Measurements from ENCODE around the gene MCF2L2. TPM values are rescaled to one million over a fixed set of nuclear protein-coding genes. Genes with fewer than 3 reads are reported as not detected.
A peak's percentile ranks its signal among the peaks of the same experiment; 100 is the strongest.

Gene MCF2L2
- polyA plus RNA-seq, 1 donor, result 2.4 TPM

GRCh38 chr3:183213415-183214276 lies 214.8 kb downstream of the MCF2L2 start:
- peak overlapping the region; percentile 65 for H3K27ac ChIP-seq (ENCODE audit: low read length)
- peaks cover 33% of the 10 kb centered on the region for H3K4me1 ChIP-seq (ENCODE audit: control insufficient read depth, insufficient read depth, low read length)
- no peaks in the 10 kb centered on the region for H3K36me3 ChIP-seq (ENCODE audit: control insufficient read depth, insufficient read depth, low read length)
- no peak overlapping the region for H3K4me3 ChIP-seq (ENCODE audit: low read length)
- no peaks in the 10 kb centered on the region for H3K27me3 ChIP-seq (ENCODE audit: control insufficient read depth, insufficient read depth, low read length)
- peak in 1 of 2 donors; percentile 66 for DNase-seq
- 80% methylated on average over 1 of the region's 3 CpGs for WGBS (ENCODE audit: insufficient coverage, low lambda C conversion rate)
- H3K9me3 ChIP-seq (ENCODE audit: control insufficient read depth, low read depth, low read length), result no peaks in the 10 kb centered on the region

DNA sequence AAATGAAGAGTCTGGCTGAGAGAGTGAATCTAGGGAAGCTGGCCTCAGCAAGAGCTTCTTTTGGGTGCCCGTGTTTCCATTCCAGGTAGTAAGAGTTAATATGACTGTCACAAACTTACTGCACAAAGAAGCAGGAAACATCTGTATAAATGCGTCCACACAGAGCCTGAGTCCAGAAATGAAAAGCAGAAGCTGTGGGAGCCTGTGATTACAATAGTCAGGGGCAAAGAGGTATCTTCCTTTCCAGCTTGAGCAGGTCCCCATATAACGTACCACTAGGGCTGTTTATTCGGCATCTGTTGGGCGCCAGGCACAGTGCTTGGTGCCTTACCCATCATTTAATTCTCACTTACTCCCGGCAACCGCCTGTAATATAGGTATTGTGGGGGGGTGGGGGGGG lies 215.9 kb downstream of the MCF2L2 start:
- no CpG with 5 or more reads among the region's 7 CpGs for WGBS (ENCODE audit: insufficient coverage, low lambda C conversion rate)

DNA sequence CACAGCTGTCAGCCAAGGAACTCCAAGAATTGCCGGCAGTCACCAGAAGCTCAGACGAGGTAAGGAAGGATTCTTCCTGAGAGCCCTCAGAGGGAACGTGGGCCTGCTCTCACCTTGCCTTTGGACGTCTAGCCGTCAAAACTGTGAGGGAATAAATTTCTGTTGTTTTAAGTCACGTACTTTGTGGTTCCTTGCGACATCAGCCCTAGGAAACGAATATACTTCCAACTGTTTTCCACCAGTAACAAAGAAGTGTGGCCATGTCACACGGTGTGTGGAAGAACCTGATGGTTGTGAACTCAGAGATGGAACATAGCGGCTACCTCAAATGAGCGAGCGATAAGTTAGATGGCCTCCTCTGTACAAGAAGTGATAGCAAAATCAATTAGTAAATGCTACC lies 216.3 kb downstream of the MCF2L2 start:
- WGBS (ENCODE audit: insufficient coverage, low lambda C conversion rate), result 80% methylated on average over 1 of the region's 12 CpGs
- H3K9me3 ChIP-seq (ENCODE audit: control insufficient read depth, low read depth, low read length), result no peaks in the 10 kb centered on the region
- H3K27me3 ChIP-seq (ENCODE audit: control insufficient read depth, insufficient read depth, low read length), result no peaks in the 10 kb centered on the region
- no peak for DNase-seq
- no peak overlapping the region for H3K4me3 ChIP-seq (ENCODE audit: low read length)
- H3K27ac ChIP-seq (ENCODE audit: low read length), result peak overlapping the region; percentile 74
- H3K36me3 ChIP-seq (ENCODE audit: control insufficient read depth, insufficient read depth, low read length), result no peaks in the 10 kb centered on the region
- H3K4me1 ChIP-seq (ENCODE audit: control insufficient read depth, insufficient read depth, low read length), result peaks cover 30% of the 10 kb centered on the region

More for the DNA sequence above, 215.9 kb downstream of the MCF2L2 start:
- H3K27me3 ChIP-seq (ENCODE audit: control insufficient read depth, insufficient read depth, low read length), result no peaks in the 10 kb centered on the region
- H3K4me3 ChIP-seq (ENCODE audit: low read length), result no peak overlapping the region
- DNase-seq, result peak in 1 of 2 donors; percentile 43
- peak overlapping the region; percentile 74 for H3K27ac ChIP-seq (ENCODE audit: low read length)
- no peaks in the 10 kb centered on the region for H3K9me3 ChIP-seq (ENCODE audit: control insufficient read depth, low read depth, low read length)
- H3K36me3 ChIP-seq (ENCODE audit: control insufficient read depth, insufficient read depth, low read length), result no peaks in the 10 kb centered on the region
- H3K4me1 ChIP-seq (ENCODE audit: control insufficient read depth, insufficient read depth, low read length), result peaks cover 31% of the 10 kb centered on the region

GRCh38 chr3:183211352-183211751 lies 217.1 kb downstream of the MCF2L2 start:
- WGBS (ENCODE audit: insufficient coverage, low lambda C conversion rate), result no CpG with 5 or more reads among the region's 13 CpGs
- Histone ChIP-seq H3K36me3 (ENCODE audit: control insufficient read depth, insufficient read depth, low read length) (no peaks in the 10 kb centered on the region), H3K4me1 (ENCODE audit: control insufficient read depth, insufficient read depth, low read length) (peaks cover 30% of the 10 kb centered on the region), H3K9me3 (ENCODE audit: control insufficient read depth, low read depth, low read length) (no peaks in the 10 kb centered on the region), H3K4me3 (ENCODE audit: low read length) (no peak overlapping the region), H3K27ac (ENCODE audit: low read length) (peak overlapping the region; percentile 74), H3K27me3 (ENCODE audit: control insufficient read depth, insufficient read depth, low read length) (no peaks in the 10 kb centered on the region)
- DNase-seq, result peak; percentile 89 to 92

- Histone ChIP-seq H3K27ac (ENCODE audit: low read length) (peak overlapping the region; percentile 74), H3K36me3 (ENCODE audit: control insufficient read depth, insufficient read depth, low read length) (no peaks in the 10 kb centered on the region), H3K27me3 (ENCODE audit: control insufficient read depth, insufficient read depth, low read length) (no peaks in the 10 kb centered on the region), H3K4me3 (ENCODE audit: low read length) (no peak overlapping the region), H3K4me1 (ENCODE audit: control insufficient read depth, insufficient read depth, low read length) (peaks cover 30% of the 10 kb centered on the region), H3K9me3 (ENCODE audit: control insufficient read depth, low read depth, low read length) (no peaks in the 10 kb centered on the region)
- 57% methylated on average over 3 of the region's 9 CpGs for WGBS (ENCODE audit: insufficient coverage, low lambda C conversion rate)
- DNase-seq, result peak in 1 of 2 donors; percentile 29
Measured at GRCh38 chr3:183210862-183211341, 217.5 kb downstream of the MCF2L2 start.

- H3K9me3 ChIP-seq (ENCODE audit: control insufficient read depth, low read depth, low read length), result no peaks in the 10 kb centered on the region
- peaks cover 30% of the 10 kb centered on the region for H3K4me1 ChIP-seq (ENCODE audit: control insufficient read depth, insufficient read depth, low read length)
- no peak overlapping the region for H3K4me3 ChIP-seq (ENCODE audit: low read length)
- peak overlapping the region; percentile 74 for H3K27ac ChIP-seq (ENCODE audit: low read length)
- no peak for DNase-seq
- H3K27me3 ChIP-seq (ENCODE audit: control insufficient read depth, insufficient read depth, low read length), result no peaks in the 10 kb centered on the region
- no peaks in the 10 kb centered on the region for H3K36me3 ChIP-seq (ENCODE audit: control insufficient read depth, insufficient read depth, low read length)
- 80% methylated on average over 1 of the region's 5 CpGs for WGBS (ENCODE audit: insufficient coverage, low lambda C conversion rate)
Measured at GRCh38 chr3:183210341-183210740, 218.1 kb downstream of the MCF2L2 start.

DNA sequence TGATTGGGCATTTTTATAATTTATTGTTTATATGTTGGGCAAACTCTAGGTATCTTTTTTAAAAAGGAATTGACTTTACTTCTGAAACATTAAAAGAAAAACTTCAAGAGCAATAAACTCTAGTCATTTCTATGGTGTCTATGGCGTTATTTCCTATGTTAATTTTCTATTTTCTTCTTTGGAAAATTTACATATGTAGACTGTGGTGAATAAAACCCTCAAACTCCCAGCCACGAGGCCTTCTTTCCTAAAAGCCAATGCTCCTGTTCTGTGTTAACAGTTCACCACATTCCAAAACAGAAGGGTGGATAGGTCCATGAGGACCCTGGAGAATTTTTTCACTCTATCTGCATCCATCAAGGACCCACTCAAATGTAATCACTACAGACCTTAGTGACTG lies 219.6 kb downstream of the MCF2L2 start:
- WGBS (ENCODE audit: insufficient coverage, low lambda C conversion rate), result 93% methylated on average over 2 of the region's 2 CpGs
- no peaks in the 10 kb centered on the region for H3K36me3 ChIP-seq (ENCODE audit: control insufficient read depth, insufficient read depth, low read length)
- no peak overlapping the region for H3K4me3 ChIP-seq (ENCODE audit: low read length)
- no peak for DNase-seq
- peaks cover 25% of the 10 kb centered on the region for H3K4me1 ChIP-seq (ENCODE audit: control insufficient read depth, insufficient read depth, low read length)
- H3K27ac ChIP-seq (ENCODE audit: low read length), result no peak overlapping the region
- peaks cover 4% of the 10 kb centered on the region for H3K9me3 ChIP-seq (ENCODE audit: control insufficient read depth, low read depth, low read length)
- no peaks in the 10 kb centered on the region for H3K27me3 ChIP-seq (ENCODE audit: control insufficient read depth, insufficient read depth, low read length)

GRCh38 chr3:183208260-183208659 lies 220.2 kb downstream of the MCF2L2 start:
- WGBS (ENCODE audit: insufficient coverage, low lambda C conversion rate), result 80% methylated on average over 1 of the region's 2 CpGs
- Histone ChIP-seq H3K9me3 (ENCODE audit: control insufficient read depth, low read depth, low read length) (peaks cover 4% of the 10 kb centered on the region), H3K36me3 (ENCODE audit: control insufficient read depth, insufficient read depth, low read length) (no peaks in the 10 kb centered on the region), H3K4me3 (ENCODE audit: low read length) (no peak overlapping the region), H3K27me3 (ENCODE audit: control insufficient read depth, insufficient read depth, low read length) (no peaks in the 10 kb centered on the region), H3K4me1 (ENCODE audit: control insufficient read depth, insufficient read depth, low read length) (peaks cover 24% of the 10 kb centered on the region), H3K27ac (ENCODE audit: low read length) (no peak overlapping the region)
- peak in 1 of 2 donors; percentile 34 for DNase-seq

DNA sequence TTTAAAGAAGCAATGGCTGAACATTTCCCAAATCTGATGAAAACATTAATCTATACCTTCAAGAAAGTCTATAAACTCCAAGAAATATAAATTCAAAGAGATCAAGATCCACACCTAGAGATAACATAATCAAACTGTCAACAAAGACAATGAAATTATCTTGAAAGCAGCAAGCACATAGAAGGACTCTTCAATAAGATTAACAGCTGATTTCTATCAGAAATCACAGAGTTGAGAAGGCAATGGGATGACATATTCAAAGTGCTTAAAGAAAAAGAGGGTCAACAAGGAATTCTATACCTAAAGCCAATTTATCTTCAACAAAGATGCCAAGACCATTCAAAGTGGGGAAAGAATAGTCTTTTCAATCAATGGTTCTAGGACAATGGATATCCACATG lies 224.7 kb downstream of the MCF2L2 start:
- no peaks in the 10 kb centered on the region for H3K27me3 ChIP-seq (ENCODE audit: control insufficient read depth, insufficient read depth, low read length)
- H3K27ac ChIP-seq (ENCODE audit: low read length), result no peak overlapping the region
- H3K4me3 ChIP-seq (ENCODE audit: low read length), result no peak overlapping the region
- peaks cover 2% of the 10 kb centered on the region for H3K4me1 ChIP-seq (ENCODE audit: control insufficient read depth, insufficient read depth, low read length)
- H3K9me3 ChIP-seq (ENCODE audit: control insufficient read depth, low read depth, low read length), result peaks cover 8% of the 10 kb centered on the region
- no peak for DNase-seq
- no peaks in the 10 kb centered on the region for H3K36me3 ChIP-seq (ENCODE audit: control insufficient read depth, insufficient read depth, low read length)

DNA sequence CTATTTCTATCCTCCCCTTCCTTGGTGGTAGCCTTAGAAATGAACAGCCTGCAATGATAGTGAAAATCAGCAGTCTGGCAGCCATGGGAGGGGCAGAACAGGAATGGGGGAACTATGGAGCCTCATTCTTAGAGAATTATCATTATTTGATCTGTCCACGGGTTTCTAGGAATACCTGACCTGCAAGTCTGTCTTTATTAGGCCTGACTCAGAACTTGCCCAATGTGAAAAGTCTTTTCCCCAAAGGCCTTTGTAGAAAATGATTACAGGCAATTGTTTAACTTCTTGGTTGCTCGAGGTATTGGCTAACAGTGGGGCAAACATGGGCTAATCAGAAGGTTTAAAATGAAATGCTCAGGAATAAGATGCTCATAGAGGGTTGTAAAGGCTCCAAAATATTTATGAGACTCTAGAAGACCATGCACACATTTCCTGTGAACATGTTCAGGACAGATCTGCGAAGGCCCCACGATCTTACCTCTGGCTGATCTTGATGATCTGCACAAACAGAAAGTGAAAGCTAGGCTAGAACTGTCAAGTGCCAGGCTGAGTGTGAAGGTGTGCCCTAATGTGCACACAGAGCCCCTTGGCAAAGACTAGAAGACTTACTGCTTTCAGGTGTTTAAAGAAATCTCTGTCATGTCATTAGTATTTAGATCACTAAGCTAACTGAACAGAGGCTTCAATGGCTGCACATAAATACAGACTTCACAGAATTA lies 226.3 kb downstream of the MCF2L2 start:
- Histone ChIP-seq H3K27ac (ENCODE audit: low read length) (no peak overlapping the region), H3K9me3 (ENCODE audit: control insufficient read depth, low read depth, low read length) (peaks cover 8% of the 10 kb centered on the region), H3K27me3 (ENCODE audit: control insufficient read depth, insufficient read depth, low read length) (no peaks in the 10 kb centered on the region), H3K4me1 (ENCODE audit: control insufficient read depth, insufficient read depth, low read length) (no peaks in the 10 kb centered on the region), H3K4me3 (ENCODE audit: low read length) (no peak overlapping the region), H3K36me3 (ENCODE audit: control insufficient read depth, insufficient read depth, low read length) (no peaks in the 10 kb centered on the region)
- no peak for DNase-seq
- WGBS (ENCODE audit: insufficient coverage, low lambda C conversion rate), result 40% methylated on average over 1 of the region's 4 CpGs
